Thyroid gland (tissue), 4 donors: ENCODE results near the gene HAPLN1.

Experiments used
- CTCF ChIP-seq, 6 experiments: fragments of 200-600 bp in 3 of 6; fragments of 450-650 bp in 3 of 6; sonication (generic) in 3 of 6; IDR thresholded peaks; one replicate each; pipeline ENCODE4 v1.5.1; 2016 to 2019; ENCODE audit warnings: antibody characterized with exemption in 6 of 6, mild to moderate bottlenecking in 2 of 6, inconsistent platforms in 1 of 6, moderate library complexity in 1 of 6
- POLR2A ChIP-seq, 2 donors: fragments of 450-650 bp; IDR thresholded peaks; one replicate each; pipeline ENCODE4 v1.6.1; 2017; ENCODE audit warnings: antibody characterized with exemption in 2 of 2, mild to moderate bottlenecking in 2 of 2, moderate library complexity in 1 of 2

- TF ChIP-seq CTCF (IDR thresholded peaks at IDR 0.05) (no peak), POLR2A (IDR thresholded peaks at IDR 0.05) (no peak)
These were observed 76.4 kb downstream of the HAPLN1 start for GRCh38 chr5:83644301-83644700.
